ENCODE results near the gene PPP1R1C.

PPP1R1C gene

GRCh38 chr2:181999911-182000310, 14.3 kb downstream of the PPP1R1C start:
- no peak for TF ChIP-seq Cebpa-rat (IDR thresholded peaks at IDR 0.05)
- H3K27ac ChIP-seq = no peak overlapping the region

GRCh38 chr2:182004945-182005520, 19.4 kb downstream of the PPP1R1C start:
- Histone ChIP-seq H3K36me3 (no peaks in the 10 kb centered on the region), H4K20me1 (no peaks in the 10 kb centered on the region), H3K4me2 (no peak overlapping the region), H3K4me1 (no peaks in the 10 kb centered on the region), H3K4me3 (no peak overlapping the region), H3K9me3 (replicated peaks in 1 of 11) (no peaks in the 10 kb centered on the region), H3K9ac (no peak overlapping the region), H3K27me3 (no peaks in the 10 kb centered on the region), H3K27ac (no peak overlapping the region)
- TF ChIP-seq Cebpa-rat (IDR thresholded peaks at IDR 0.05) = no peak

More at GRCh38 chr2:181999911-182000310, 14.3 kb downstream of the PPP1R1C start:
- no peaks in the 10 kb centered on the region for H3K9me3 ChIP-seq (replicated peaks in 1 of 11)
- H3K9ac ChIP-seq = no peak overlapping the region
- H4K20me1 ChIP-seq = no peaks in the 10 kb centered on the region
- no peak overlapping the region for H3K4me3 ChIP-seq
- H3K27me3 ChIP-seq = no peaks in the 10 kb centered on the region
- H3K36me3 ChIP-seq = no peaks in the 10 kb centered on the region
- H3K4me2 ChIP-seq = no peak overlapping the region
- peaks cover 0 to 11% (median 0%) of the 10 kb centered on the region in 10 experiments; a peak in 2 of 20 replicates for H3K4me1 ChIP-seq

- Histone ChIP-seq H3K4me3 (no peak overlapping the region), H3K9ac (no peak overlapping the region), H3K9me3 (replicated peaks in 1 of 11) (no peaks in the 10 kb centered on the region), H3K4me1 (no peaks in the 10 kb centered on the region), H3K27ac (no peak overlapping the region), H4K20me1 (no peaks in the 10 kb centered on the region), H3K27me3 (no peaks in the 10 kb centered on the region), H3K4me2 (no peak overlapping the region), H3K36me3 (no peaks in the 10 kb centered on the region)
- TF ChIP-seq Cebpa-rat (IDR thresholded peaks at IDR 0.05) = no peak
These were observed 21.1 kb downstream of the PPP1R1C start for GRCh38 chr2:182006595-182007341.

GRCh38 chr2:182014284-182014683, 28.6 kb downstream of the PPP1R1C start:
- Histone ChIP-seq H4K20me1 (no peaks in the 10 kb centered on the region), H3K9me3 (replicated peaks in 1 of 11) (peaks cover 9 to 23% (median 12%) of the 10 kb centered on the region in 11 experiments; a peak in 12 of 22 replicates), H3K4me2 (no peak overlapping the region), H3K9ac (no peak overlapping the region), H3K4me3 (no peak overlapping the region), H3K27ac (no peak overlapping the region), H3K27me3 (no peaks in the 10 kb centered on the region), H3K36me3 (no peaks in the 10 kb centered on the region), H3K4me1 (no peaks in the 10 kb centered on the region)
- TF ChIP-seq Cebpa-rat (IDR thresholded peaks at IDR 0.05) = no peak

GRCh38 chr2:182015334-182016109, 29.9 kb downstream of the PPP1R1C start:
- Histone ChIP-seq H4K20me1 (no peaks in the 10 kb centered on the region), H3K27ac (no peak overlapping the region), H3K27me3 (no peaks in the 10 kb centered on the region), H3K9me3 (replicated peaks in 1 of 11) (peaks cover 9 to 23% (median 12%) of the 10 kb centered on the region in 11 experiments; a peak in 12 of 22 replicates), H3K36me3 (no peaks in the 10 kb centered on the region), H3K4me1 (peaks cover 0 to 8% (median 4%) of the 10 kb centered on the region in 10 experiments; a peak in 12 of 20 replicates), H3K4me3 (no peak overlapping the region), H3K4me2 (no peak overlapping the region), H3K9ac (no peak overlapping the region)
- no peak for TF ChIP-seq Cebpa-rat (IDR thresholded peaks at IDR 0.05)

- Histone ChIP-seq H3K4me1 (peaks cover 0 to 14% (median 9%) of the 10 kb centered on the region in 10 experiments; a peak in 12 of 20 replicates), H3K9ac (no peak overlapping the region), H3K4me3 (no peak overlapping the region), H4K20me1 (no peaks in the 10 kb centered on the region), H3K27me3 (no peaks in the 10 kb centered on the region), H3K9me3 (replicated peaks in 1 of 11) (peaks cover 12 to 24% (median 18%) of the 10 kb centered on the region in 11 experiments; a peak in 20 of 22 replicates), H3K36me3 (no peaks in the 10 kb centered on the region), H3K27ac (no peak overlapping the region), H3K4me2 (no peak overlapping the region)
- no peak for TF ChIP-seq Cebpa-rat (IDR thresholded peaks at IDR 0.05)
These were observed 32.6 kb downstream of the PPP1R1C start for GRCh38 chr2:182018218-182018617.

GRCh38 chr2:182019731-182020130, 34.1 kb downstream of the PPP1R1C start:
- no peak for TF ChIP-seq Cebpa-rat (IDR thresholded peaks at IDR 0.05)
- Histone ChIP-seq H3K4me2 (no peak overlapping the region), H3K4me3 (no peak overlapping the region), H4K20me1 (no peaks in the 10 kb centered on the region), H3K27me3 (no peaks in the 10 kb centered on the region), H3K27ac (no peak overlapping the region), H3K9ac (no peak overlapping the region), H3K9me3 (replicated peaks in 1 of 11) (peaks cover 10 to 21% (median 15%) of the 10 kb centered on the region in 11 experiments; a peak in 21 of 22 replicates), H3K4me1 (peaks cover 0 to 14% (median 9%) of the 10 kb centered on the region in 10 experiments; a peak in 12 of 20 replicates), H3K36me3 (no peaks in the 10 kb centered on the region)

GRCh38 chr2:182020286-182021070, 34.8 kb downstream of the PPP1R1C start:
- 0 out of 22 replicates have a peak overlapping the region, but pooled peaks of 1 of the 11 experiments have one; percentile 12 for H3K27ac ChIP-seq
- no peaks in the 10 kb centered on the region for H4K20me1 ChIP-seq
- H3K27me3 ChIP-seq = no peaks in the 10 kb centered on the region
- peak overlapping the region in 6 of 11 experiments; percentile 7 to 51 (median 15); a peak in 10 of 22 replicates for H3K4me2 ChIP-seq
- no peaks in the 10 kb centered on the region for H3K36me3 ChIP-seq
- TF ChIP-seq Cebpa-rat (IDR thresholded peaks at IDR 0.05) = no peak
- peaks cover 9 to 18% (median 14%) of the 10 kb centered on the region in 11 experiments; a peak in 20 of 22 replicates for H3K9me3 ChIP-seq (replicated peaks in 1 of 11)
- no peak overlapping the region for H3K9ac ChIP-seq
- H3K4me1 ChIP-seq = peaks cover 0 to 14% (median 9%) of the 10 kb centered on the region in 10 experiments; a peak in 12 of 20 replicates
- no peak overlapping the region for H3K4me3 ChIP-seq

Data from BLaER1 treated with 17β-estradiol and CSF1 and Interleukin-3, amounts not matched to agents 10 nM and 100 nM (cell line).